WTC11 (cell line): ENCODE data around the gene AKAP8.

ENCODE experiments used
- ATF2 ChIP-seq: sonication (generic); formaldehyde crosslinking; IDR thresholded peaks from 2 replicates; pipeline ENCODE4 v1.8.1; 2022; ENCODE audit warnings: low read depth, missing genetic modification reagents, borderline replicate concordance
- ATF3 ChIP-seq: sonication (generic); formaldehyde crosslinking; conservative IDR thresholded peaks from 2 replicates; pipeline ENCODE4 v1.8.1; 2022; ENCODE audit warnings: mild to moderate bottlenecking, missing genetic modification reagents
- CTCF ChIP-seq: fragments of 200-600 bp; IDR thresholded peaks from 2 replicates; pipeline ENCODE4 v1.8.0; 2022; ENCODE audit warnings: antibody characterized with exemption
- E2F5 ChIP-seq: sonication (generic); formaldehyde crosslinking; IDR thresholded peaks from 2 replicates; pipeline ENCODE4 v1.8.1; 2022; ENCODE audit warnings: mild to moderate bottlenecking, moderate library complexity, missing genetic modification reagents
- ELF4 ChIP-seq: sonication (generic); formaldehyde crosslinking; IDR thresholded peaks from 2 replicates; pipeline ENCODE4 v1.8.1; 2022; ENCODE audit warnings: low read depth, mild to moderate bottlenecking, moderate library complexity, missing genetic modification reagents
- MAX ChIP-seq: sonication (generic); formaldehyde crosslinking; IDR thresholded peaks from 2 replicates; pipeline ENCODE4 v1.8.0; 2022; ENCODE audit warnings: mild to moderate bottlenecking, missing genetic modification reagents
- MLX ChIP-seq: sonication (generic); formaldehyde crosslinking; IDR thresholded peaks from 2 replicates; pipeline ENCODE4 v1.8.1; 2023; ENCODE audit warnings: mild to moderate bottlenecking, missing genetic modification reagents, moderate library complexity
- NFE2L1 ChIP-seq: sonication (generic); formaldehyde crosslinking; IDR thresholded peaks from 2 replicates; pipeline ENCODE4 v1.8.1; 2023; ENCODE audit warnings: missing genetic modification reagents
- NFYB ChIP-seq: sonication (generic); formaldehyde crosslinking; conservative IDR thresholded peaks from 2 replicates; pipeline ENCODE4 v1.8.0; 2022; ENCODE audit warnings: low read depth, missing genetic modification reagents
- ZNF121 ChIP-seq: sonication (generic); formaldehyde crosslinking; IDR thresholded peaks from 2 replicates; pipeline ENCODE4 v1.8.0; 2023; ENCODE audit warnings: missing genetic modification reagents
- ZSCAN18 ChIP-seq: fragments of 250-450 bp; sonication (Bioruptor Pico); IDR thresholded peaks from 2 replicates; pipeline ENCODE4 v2.1.2; 2022; ENCODE audit warnings: mild to moderate bottlenecking, moderate library complexity

- TF ChIP-seq ATF3 (no peak), NFE2L1 (no peak), CTCF (no peak), MLX (CRISPR knock-in tag) (no peak), ELF4 (CRISPR knock-in tag) (no peak), ATF2 (CRISPR knock-in tag) (no peak), E2F5 (no peak), ZSCAN18 (CRISPR knock-in tag) (no peak), MAX (CRISPR knock-in tag) (no peak), NFYB (CRISPR knock-in tag) (no peak), ZNF121 (CRISPR knock-in tag) (no peak)
These were observed 21.8 kb upstream of the AKAP8 start for GRCh38 chr19:15401397-15401710.
